ENCODE data around the gene MSX1.

GRCh38 chr4:4888695-4889094 lies 29.2 kb downstream of the MSX1 start:
- no peak for TF ChIP-seq POLR2AphosphoS5 (IDR thresholded peaks at IDR 0.05)
- no peak for TF ChIP-seq CTCF (IDR thresholded peaks at IDR 0.05; ENCODE audit: poor library complexity, severe bottlenecking)
- no peak for TF ChIP-seq EP300 (conservative IDR thresholded peaks at IDR 0.05; ENCODE audit: poor library complexity, severe bottlenecking)
- no peak for TF ChIP-seq EZH2 (IDR thresholded peaks at IDR 0.05; ENCODE audit: borderline replicate concordance, insufficient read depth, low read length, poor library complexity, severe bottlenecking)
- TF ChIP-seq REST (IDR thresholded peaks at IDR 0.05; ENCODE audit: borderline replicate concordance), result no peak
- TF ChIP-seq SMC3 (conservative IDR thresholded peaks at IDR 0.05; ENCODE audit: poor library complexity), result no peak
